Mesenchymal stem cell (in vitro differentiated cells and primary cell): Measurements from ENCODE around the gene TTBK1.

Source experiments
- DNase-seq: peaks from one replicate; pipeline ENCODE4 v3.0.0-alpha.2; 2013
- H2AFZ ChIP-seq: one replicate; pipeline ENCODE4 v1.6.1; 2013; ENCODE audit warnings: low read depth, mild to moderate bottlenecking, control low read depth, inconsistent platforms, low read length, moderate library complexity
- H2AK5ac ChIP-seq: 2 replicates; pipeline ENCODE4 v1.6.1; 2013; ENCODE audit warnings: low read length, moderate library complexity, mild to moderate bottlenecking, inconsistent platforms; ENCODE audit not compliant: severe bottlenecking
- H2BK120ac ChIP-seq: one replicate; pipeline ENCODE4 v1.6.1; 2013; ENCODE audit warnings: low read depth, mild to moderate bottlenecking, inconsistent platforms, low read length, moderate library complexity
- H2BK12ac ChIP-seq, 2 experiments: one replicate each; pipeline ENCODE4 v1.6.1; 2013; ENCODE audit warnings: inconsistent platforms in 2 of 2, low read length in 2 of 2, mild to moderate bottlenecking in 2 of 2, moderate library complexity in 2 of 2, control low read depth in 1 of 2
- H2BK15ac ChIP-seq: one replicate; pipeline ENCODE4 v1.6.1; 2013; ENCODE audit warnings: mild to moderate bottlenecking, low read depth, inconsistent platforms; ENCODE audit not compliant: poor library complexity, severe bottlenecking
- H2BK5ac ChIP-seq: 2 replicates; pipeline ENCODE4 v1.6.1; 2013; ENCODE audit warnings: low read depth, mild to moderate bottlenecking, low read length, control low read depth, inconsistent platforms; ENCODE audit not compliant: poor library complexity, severe bottlenecking
- H3K14ac ChIP-seq, 2 experiments: one replicate each; pipeline ENCODE4 v1.6.1; 2013; ENCODE audit warnings: inconsistent platforms in 2 of 2, low read length in 2 of 2, control low read depth in 1 of 2, mild to moderate bottlenecking in 1 of 2, moderate library complexity in 1 of 2
- H3K18ac ChIP-seq, 2 experiments: one replicate each; pipeline ENCODE4 v1.6.1; 2013; ENCODE audit warnings: inconsistent platforms in 2 of 2, low read length in 2 of 2, control low read depth in 1 of 2, low read depth in 1 of 2, mild to moderate bottlenecking in 1 of 2
- H3K23ac ChIP-seq, 2 experiments: one replicate each; pipeline ENCODE4 v1.6.1; 2013; ENCODE audit warnings: inconsistent platforms in 2 of 2, low read length in 2 of 2, mild to moderate bottlenecking in 2 of 2, moderate library complexity in 2 of 2, control low read depth in 1 of 2
- H3K27ac ChIP-seq: 2 replicates; pipeline ENCODE4 v1.5.1; 2013; ENCODE audit warnings: mild to moderate bottlenecking, moderate library complexity, low read length, control low read depth, inconsistent platforms; ENCODE audit not compliant: poor library complexity, severe bottlenecking
- H3K27me3 ChIP-seq, 2 experiments: 2 replicates each; pipeline versions ENCODE4 v1.6.1 to v1.7.0; 2013; ENCODE audit warnings: low read length in 2 of 2, mild to moderate bottlenecking in 2 of 2, moderate library complexity in 2 of 2, control low read depth in 1 of 2, inconsistent platforms in 1 of 2; ENCODE audit not compliant: control insufficient read depth in 1 of 2, insufficient read depth in 1 of 2
- H3K36me3 ChIP-seq, 2 experiments: 2 replicates each; pipeline versions ENCODE4 v1.6.1 to v1.7.0; 2013; ENCODE audit warnings: low read length in 2 of 2, control low read depth in 1 of 2, inconsistent platforms in 1 of 2, low read depth in 1 of 2, mild to moderate bottlenecking in 1 of 2; ENCODE audit not compliant: insufficient read depth in 2 of 2, control insufficient read depth in 1 of 2
- H3K4ac ChIP-seq, 2 experiments: one replicate each; pipeline ENCODE4 v1.6.1; 2013; ENCODE audit warnings: inconsistent platforms in 2 of 2, low read length in 2 of 2, mild to moderate bottlenecking in 2 of 2, moderate library complexity in 2 of 2, control low read depth in 1 of 2, low read depth in 1 of 2
- H3K4me1 ChIP-seq: 2 replicates; pipeline ENCODE4 v1.6.1; 2013; ENCODE audit warnings: low read depth, low read length, control low read depth; ENCODE audit not compliant: control insufficient read depth, insufficient read depth
- H3K4me2 ChIP-seq: 2 replicates; pipeline ENCODE4 v1.6.1; 2013; ENCODE audit warnings: low read length, mild to moderate bottlenecking, inconsistent platforms; ENCODE audit not compliant: poor library complexity, severe bottlenecking
- H3K4me3 ChIP-seq, 2 experiments: 2 replicates each; pipeline versions ENCODE4 v1.5.1 to v1.7.0; 2013; ENCODE audit warnings: low read length in 2 of 2, mild to moderate bottlenecking in 2 of 2, control low read depth in 1 of 2, low read depth in 1 of 2; ENCODE audit not compliant: insufficient read depth in 1 of 2
- H3K79me1 ChIP-seq: replicated peaks from 2 replicates; pipeline ENCODE4 v1.6.1; 2013; ENCODE audit warnings: mild to moderate bottlenecking, control low read depth, low read length, inconsistent platforms; ENCODE audit not compliant: poor library complexity, severe bottlenecking
- H3K9ac ChIP-seq: 2 replicates; pipeline ENCODE4 v1.7.0; 2013; ENCODE audit warnings: mild to moderate bottlenecking, low read length, moderate library complexity
- H3K9me3 ChIP-seq: 2 replicates; pipeline ENCODE4 v1.7.0; 2013; ENCODE audit warnings: mild to moderate bottlenecking, low read length; ENCODE audit not compliant: control insufficient read depth
- H4K8ac ChIP-seq: one replicate; pipeline ENCODE4 v1.6.1; 2013; ENCODE audit warnings: inconsistent platforms, mild to moderate bottlenecking, low read length, moderate library complexity
- H4K91ac ChIP-seq: one replicate; pipeline ENCODE4 v1.6.1; 2013; ENCODE audit warnings: mild to moderate bottlenecking, low read length, inconsistent platforms
- whole genome bisulfite sequencing: methylation state at CpG from one replicate; pipeline ENCODE4 v1.1.7; 2013; ENCODE audit warnings: mixed read lengths; 5-methylcytosine and 5-hydroxymethylcytosine counted together

Gene TTBK1

DNA sequence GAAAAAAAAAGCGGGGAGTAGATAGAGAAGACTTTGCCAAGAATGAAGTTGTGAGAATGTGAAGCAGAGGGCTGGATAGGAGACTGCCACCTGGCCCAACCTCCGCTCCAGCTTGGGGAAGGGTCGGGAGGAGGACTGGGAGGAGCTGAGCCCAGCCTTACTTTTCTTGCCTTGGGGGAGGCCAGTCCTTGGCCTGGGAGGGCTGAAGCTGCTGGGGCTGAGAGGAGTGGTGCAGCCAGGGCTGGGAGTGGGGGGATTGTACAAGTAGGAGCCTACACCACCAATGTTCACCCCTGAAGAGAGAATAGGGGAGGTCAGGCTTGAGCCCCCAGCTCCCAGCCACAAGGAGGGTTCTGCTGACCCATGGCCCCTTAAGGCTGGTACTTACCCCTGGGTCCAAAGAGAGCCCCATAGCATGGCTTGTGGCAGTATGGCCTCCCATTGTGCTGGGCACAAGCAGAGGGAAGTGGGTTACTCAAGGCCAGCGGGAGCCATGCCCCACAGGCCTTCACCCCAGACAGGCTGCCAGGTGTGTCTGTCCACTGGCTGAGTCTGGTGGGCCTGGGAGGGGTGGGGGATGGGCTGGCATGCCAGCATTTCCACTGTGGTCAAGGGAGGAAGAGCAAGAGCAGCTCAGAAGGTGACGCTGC lies 64.3 kb downstream of the TTBK1 start:
- Histone ChIP-seq H3K9ac (no peak overlapping the region), H3K27ac (no peak overlapping the region), H4K91ac (no peak overlapping the region), H2BK15ac (no peak overlapping the region), H2BK5ac (no peak overlapping the region), H2AK5ac (no peak overlapping the region), H3K4me1 (peaks cover 8% of the 10 kb centered on the region), H3K14ac (no peak overlapping the region), H3K4ac (no peak overlapping the region), H3K27me3 (peaks cover 38 to 50% of the 10 kb centered on the region in 2 experiments), H3K18ac (no peak overlapping the region), H2AFZ (no peak overlapping the region), H3K23ac (peak overlapping the region in 1 of 2 experiments; percentile 40), H3K4me3 (no peak overlapping the region), H2BK12ac (no peak overlapping the region), H3K9me3 (no peaks in the 10 kb centered on the region), H3K79me1 (no peaks in the 10 kb centered on the region), H4K8ac (no peak overlapping the region), H2BK120ac (no peak overlapping the region), H3K36me3 (no peaks in the 10 kb centered on the region), H3K4me2 (no peak overlapping the region)
- no peak for DNase-seq
- 84% methylated on average over 4 of the region's 5 CpGs for WGBS

DNA sequence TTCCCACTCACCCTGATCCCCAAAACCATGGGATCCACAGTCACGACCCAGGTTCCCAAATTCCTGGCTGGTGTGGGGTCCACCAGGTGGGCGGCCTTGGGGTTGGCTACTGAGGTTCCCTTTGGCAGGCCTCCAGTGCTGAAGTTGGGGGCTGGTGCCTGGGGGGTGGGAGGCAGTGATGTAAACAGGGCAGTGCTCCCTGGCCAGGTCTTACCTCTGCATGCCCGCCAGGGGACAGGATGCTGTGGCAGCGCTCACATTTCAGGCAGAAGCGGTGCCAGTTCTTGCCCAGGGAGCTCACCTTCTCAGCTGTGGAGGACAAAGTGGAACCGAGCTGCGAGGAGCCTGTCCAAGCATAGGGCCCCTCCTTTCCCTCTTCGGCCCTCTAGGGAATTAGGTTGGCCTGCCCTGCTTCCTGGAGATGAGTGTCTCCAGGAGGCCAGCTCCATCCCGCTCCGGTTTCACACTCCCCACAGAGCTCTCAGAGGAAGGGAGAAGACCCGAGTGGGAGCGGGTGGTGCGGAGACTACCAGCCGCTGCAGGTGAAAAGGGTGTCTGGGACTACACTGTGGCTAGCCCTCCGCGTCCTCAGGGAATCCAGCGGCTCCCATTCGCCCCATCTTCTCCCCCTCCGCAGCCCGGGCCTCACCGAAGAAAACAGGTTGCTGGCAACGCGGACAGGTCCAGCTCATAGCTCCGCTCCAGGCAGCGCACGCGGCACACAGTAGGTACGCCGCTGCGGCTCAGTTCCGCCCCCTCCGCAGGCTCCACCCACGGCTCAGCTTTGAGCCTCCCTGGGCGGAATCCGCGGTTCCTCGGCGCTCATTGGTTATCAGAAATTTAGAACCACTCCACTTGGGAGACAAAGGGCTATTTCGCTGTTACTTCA lies 65.1 kb downstream of the TTBK1 start, which contains the start of gene CRIP3:
TSS of gene CRIP3 (minus strand) at position 726 of the 889 bp plus-strand sequence. CDS start at position 692, 34 bp downstream.
- Histone ChIP-seq H3K23ac (peak within 1 kb of the TSS in 1 of 2 experiments; percentile 54), H3K4me1 (peaks cover 8% of the 10 kb centered on the region), H2BK12ac (no peak within 1 kb of the TSS), H3K27me3 (peaks cover 37 to 55% of the 10 kb centered on the region in 2 experiments), H3K4me3 (peak within 1 kb of the TSS; percentile 28 to 75), H3K14ac (no peak within 1 kb of the TSS), H3K4ac (no peak within 1 kb of the TSS), H2BK5ac (no peak within 1 kb of the TSS), H2BK120ac (no peak within 1 kb of the TSS), H2BK15ac (no peak within 1 kb of the TSS), H3K18ac (no peak within 1 kb of the TSS), H3K27ac (no peak within 1 kb of the TSS), H3K4me2 (peak within 1 kb of the TSS; percentile 62), H3K36me3 (no peaks in the 10 kb centered on the region), H3K9ac (peak within 1 kb of the TSS; percentile 51), H3K79me1 (no peaks in the 10 kb centered on the region), H2AFZ (peak within 1 kb of the TSS; percentile 18), H2AK5ac (no peak within 1 kb of the TSS), H3K9me3 (no peaks in the 10 kb centered on the region), H4K91ac (no peak within 1 kb of the TSS), H4K8ac (peak within 1 kb of the TSS; percentile 24)
- WGBS = 9% methylated on average over 33 of the region's 39 CpGs
- DNase-seq = peak; percentile 13

DNA sequence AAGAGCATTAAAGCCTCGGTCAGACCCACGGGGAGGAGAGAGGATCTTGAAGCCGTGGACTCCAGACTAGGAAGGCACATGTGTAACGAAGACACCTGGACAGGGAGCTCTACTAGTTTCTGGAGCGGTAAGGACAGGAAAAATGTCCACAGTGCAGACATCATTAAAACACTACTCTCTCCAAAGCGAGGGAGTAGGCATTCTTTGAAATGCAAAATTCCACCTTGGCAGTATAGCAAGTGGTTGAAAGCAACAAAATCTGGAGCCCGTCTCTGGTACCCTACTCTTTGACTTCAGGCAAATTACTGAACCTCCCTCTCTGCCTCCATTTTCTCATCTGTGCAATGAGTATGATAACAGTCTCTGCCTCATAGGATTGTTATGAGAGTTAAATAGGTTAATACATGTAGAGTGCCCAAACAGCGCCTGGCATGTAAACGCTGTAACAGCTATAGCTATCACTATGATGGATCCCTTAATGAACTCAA lies 65.8 kb downstream of the TTBK1 start:
- Histone ChIP-seq H2BK15ac (no peak overlapping the region), H3K4me3 (peak overlapping the region in 1 of 2 experiments; percentile 75), H3K9me3 (no peaks in the 10 kb centered on the region), H2BK12ac (no peak overlapping the region), H3K4ac (no peak overlapping the region), H3K27ac (no peak overlapping the region), H4K91ac (no peak overlapping the region), H3K14ac (no peak overlapping the region), H3K9ac (peak overlapping the region; percentile 51), H2AK5ac (no peak overlapping the region), H3K4me2 (peak overlapping the region; percentile 62), H2BK120ac (no peak overlapping the region), H2AFZ (no peak overlapping the region), H3K4me1 (peaks cover 8% of the 10 kb centered on the region), H3K23ac (no peak overlapping the region), H3K18ac (no peak overlapping the region), H4K8ac (no peak overlapping the region), H2BK5ac (no peak overlapping the region), H3K36me3 (no peaks in the 10 kb centered on the region), H3K27me3 (peaks cover 37 to 58% of the 10 kb centered on the region in 2 experiments), H3K79me1 (no peaks in the 10 kb centered on the region)
- WGBS = 33% methylated on average over 8 of the region's 9 CpGs
- no peak for DNase-seq

DNA sequence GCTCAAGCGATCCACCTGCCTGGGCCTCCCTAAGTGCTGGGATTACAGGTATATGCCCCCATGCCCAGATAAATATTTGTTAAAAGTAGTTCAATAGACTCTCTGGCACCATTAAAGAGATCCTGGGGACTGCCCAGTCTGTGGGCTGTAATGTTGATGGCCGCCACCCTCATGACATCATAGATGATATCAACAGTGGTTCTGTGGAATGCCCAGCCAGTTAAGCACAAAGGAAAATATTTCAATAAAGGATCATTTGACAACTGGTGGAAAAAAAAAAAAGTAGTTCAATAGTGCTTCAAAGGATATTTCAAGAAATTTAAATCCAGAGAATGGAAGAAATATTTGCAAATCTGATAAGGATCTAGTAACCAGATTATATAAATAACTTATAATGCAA lies 66.9 kb downstream of the TTBK1 start:
- H2AK5ac ChIP-seq = no peak overlapping the region
- peaks cover 8% of the 10 kb centered on the region for H3K4me1 ChIP-seq
- no peak overlapping the region for H4K8ac ChIP-seq
- no peak overlapping the region for H3K9ac ChIP-seq
- no peak overlapping the region for H3K27ac ChIP-seq
- H3K9me3 ChIP-seq = no peaks in the 10 kb centered on the region
- H3K4me2 ChIP-seq = no peak overlapping the region
- no peak overlapping the region for H3K4ac ChIP-seq
- 100% methylated on average over 2 of the region's 2 CpGs for WGBS
- H2BK5ac ChIP-seq = no peak overlapping the region
- no peaks in the 10 kb centered on the region for H3K36me3 ChIP-seq
- H3K14ac ChIP-seq = no peak overlapping the region
- no peak overlapping the region for H2BK120ac ChIP-seq
- H2AFZ ChIP-seq = no peak overlapping the region
- no peak overlapping the region for H2BK15ac ChIP-seq
- no peak overlapping the region for H3K18ac ChIP-seq
- H3K4me3 ChIP-seq = no peak overlapping the region
- no peak overlapping the region for H3K23ac ChIP-seq
- no peaks in the 10 kb centered on the region for H3K79me1 ChIP-seq
- no peak overlapping the region for H4K91ac ChIP-seq
- DNase-seq = no peak
- H3K27me3 ChIP-seq = peaks cover 31 to 52% of the 10 kb centered on the region in 2 experiments
- no peak overlapping the region for H2BK12ac ChIP-seq
